SHP77 treated with DMSO at 0.1 percent for 48 hours (cell line): ENCODE results near the gene PSD2.

Experiments used
- DNase-seq: peaks from one replicate; lab custom pipeline; 2025; lab: John Stamatoyannopoulos, UW

PSD2 gene

DNA sequence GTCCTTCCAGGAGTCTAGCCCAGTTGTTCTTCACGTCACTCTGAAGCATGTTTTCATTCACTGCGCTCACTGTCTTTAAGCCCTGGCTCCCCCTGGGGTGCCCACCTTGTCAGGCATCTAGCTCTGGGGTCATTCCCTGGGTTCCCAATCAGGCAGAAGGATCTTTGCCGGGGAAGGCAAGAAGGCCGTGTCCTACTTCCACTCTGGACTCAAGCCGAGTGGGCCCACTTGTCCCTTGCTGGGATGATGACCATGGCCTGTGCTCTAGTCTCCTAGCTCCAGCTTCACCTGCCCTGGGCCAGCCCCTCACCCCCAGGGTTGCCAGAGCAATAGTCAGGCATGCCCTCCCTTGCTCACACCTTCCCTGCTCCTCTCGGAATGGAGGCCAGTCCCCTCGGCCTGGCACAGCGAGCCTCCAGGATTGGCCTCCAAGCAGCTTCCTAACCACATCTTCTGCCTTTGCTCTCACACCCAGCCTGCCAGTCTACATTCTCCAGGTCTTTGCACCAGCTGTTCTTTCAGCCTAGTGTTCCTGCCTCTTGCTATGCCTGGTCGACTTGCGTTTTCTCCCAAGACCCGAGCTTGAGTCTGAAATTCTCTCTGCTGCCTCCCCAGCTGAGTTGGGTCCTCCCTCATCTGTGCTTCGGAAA, 32.2 kb upstream of the PSD2 start:
- no peak for DNase-seq

DNA sequence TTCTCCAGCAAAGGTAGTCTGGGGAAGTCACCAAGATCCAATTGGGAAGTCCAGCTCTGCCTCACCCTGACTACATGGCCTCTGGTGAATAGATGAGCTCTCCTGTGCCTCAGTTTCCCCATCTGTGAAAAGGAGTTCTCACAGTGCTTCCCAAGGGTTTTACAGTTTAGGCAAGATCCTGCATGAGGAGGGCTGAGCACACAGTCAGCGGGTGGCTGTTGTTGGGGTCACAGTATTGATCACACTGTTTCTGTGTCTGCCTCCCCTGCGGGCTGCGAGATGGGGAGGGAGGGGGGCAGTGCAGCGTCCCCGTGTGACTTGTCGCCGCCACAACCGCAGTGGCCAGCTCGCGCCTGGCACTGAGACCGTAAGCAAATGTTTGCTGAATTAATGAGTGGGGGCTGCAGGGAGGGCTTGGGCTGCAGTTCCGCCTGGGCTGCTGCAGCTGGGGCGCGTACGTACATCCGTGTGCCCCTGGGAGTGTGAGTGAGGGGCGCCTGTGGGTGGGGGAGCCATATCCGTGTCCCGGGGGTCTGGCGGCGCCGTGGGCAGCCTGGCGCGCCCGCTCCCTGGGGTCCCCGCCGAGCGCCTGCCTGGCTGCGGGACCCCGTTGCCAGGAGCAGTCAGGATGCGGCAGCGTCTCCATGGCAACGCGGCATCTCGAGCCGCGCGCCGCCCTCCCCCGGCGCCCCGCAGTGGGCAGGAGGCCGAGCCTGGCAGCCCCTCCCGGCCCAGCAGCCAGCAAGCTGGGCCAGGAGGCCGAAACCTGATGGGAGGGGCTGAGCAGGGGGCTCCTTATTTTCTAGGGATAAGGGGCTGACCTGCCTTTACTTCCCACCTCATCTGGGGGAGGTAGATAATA, 31.4 kb upstream of the PSD2 start:
- DNase-seq, result no peak

DNA sequence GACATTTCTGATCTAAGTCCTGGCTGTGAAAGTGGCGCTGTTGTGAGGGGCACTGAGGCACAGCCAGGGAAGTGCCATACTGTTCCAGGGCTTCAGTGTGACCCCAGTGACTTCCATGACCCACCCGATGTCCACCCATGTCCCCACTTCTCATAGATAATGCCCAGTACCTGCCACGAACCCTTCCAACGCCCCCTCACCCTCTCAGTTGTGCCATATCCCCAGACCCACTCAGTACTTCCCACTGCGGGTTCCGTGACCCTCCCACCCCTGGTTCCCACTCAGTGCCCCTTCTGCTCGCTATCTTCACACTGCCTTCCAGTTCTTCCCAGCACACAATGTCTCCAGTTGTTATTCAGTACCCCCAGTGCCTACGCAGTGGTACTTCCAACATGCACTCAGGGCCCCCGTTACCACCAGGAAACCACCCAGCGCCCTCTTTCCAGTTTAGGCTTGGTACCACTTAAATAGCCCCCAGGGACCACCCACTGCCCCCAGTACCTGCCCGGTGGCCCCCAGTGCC, 30.7 kb upstream of the PSD2 start:
- no peak for DNase-seq

DNA sequence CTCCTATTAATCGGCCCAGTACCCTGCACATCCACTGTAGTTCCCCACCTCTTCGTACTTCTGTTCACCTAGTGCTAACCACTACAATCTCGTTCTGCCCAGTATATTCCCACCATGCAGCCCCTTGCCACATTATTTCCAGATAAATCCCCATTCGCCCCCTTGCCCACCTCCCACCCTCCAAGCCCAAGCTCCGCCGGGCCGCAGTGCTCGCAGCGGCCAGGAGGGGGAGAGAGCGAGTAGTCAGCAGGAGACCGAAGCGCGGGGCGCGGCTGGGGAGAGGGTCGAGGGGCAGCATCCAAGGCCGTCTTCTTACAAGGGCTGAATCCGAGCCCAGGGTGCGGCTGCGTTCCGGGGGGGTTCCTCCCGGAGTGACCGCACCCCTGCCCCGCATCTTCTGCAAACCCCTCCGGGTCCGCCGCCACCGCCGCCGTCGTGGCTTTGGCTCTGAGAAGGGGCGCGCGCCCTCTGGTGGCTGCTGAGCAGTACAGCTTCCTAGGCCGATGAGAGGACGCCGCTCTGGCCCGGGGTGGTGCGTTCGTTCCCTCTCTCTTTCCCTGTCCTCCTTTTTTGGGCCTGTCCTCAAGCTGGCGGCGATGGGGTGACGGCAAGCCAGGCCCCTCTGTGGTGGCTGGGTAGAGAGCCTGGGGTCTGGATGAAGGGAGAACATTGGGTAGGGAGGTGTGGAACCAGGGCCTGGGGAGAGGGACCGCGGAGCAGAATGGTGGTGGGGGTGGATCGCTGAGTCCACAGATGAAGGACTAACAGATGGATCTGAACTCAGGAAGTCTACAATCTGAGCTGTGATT, 30.0 kb upstream of the PSD2 start:
- DNase-seq, result peak; percentile 76

DNA sequence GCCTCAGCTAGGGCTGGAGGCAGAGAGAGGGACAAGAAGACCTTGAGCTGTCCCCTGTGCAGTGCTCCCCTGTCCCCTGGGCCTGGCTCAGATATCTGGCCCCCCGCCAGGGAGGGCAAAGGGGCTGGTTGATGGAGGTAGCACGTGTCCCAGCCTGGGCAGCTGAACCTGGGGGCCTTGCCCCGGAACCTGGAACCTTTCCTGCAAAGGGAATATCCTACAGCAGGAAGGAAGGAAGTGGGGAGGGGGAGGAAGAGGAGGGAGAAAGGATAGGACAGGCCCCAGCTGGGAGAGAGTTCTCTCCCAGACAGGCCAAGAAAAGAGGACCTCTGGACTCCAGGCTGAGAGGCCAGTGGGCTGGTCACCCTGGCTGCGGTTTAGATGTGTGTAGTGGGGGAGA, 27.6 kb upstream of the PSD2 start:
- DNase-seq, result no peak

DNA sequence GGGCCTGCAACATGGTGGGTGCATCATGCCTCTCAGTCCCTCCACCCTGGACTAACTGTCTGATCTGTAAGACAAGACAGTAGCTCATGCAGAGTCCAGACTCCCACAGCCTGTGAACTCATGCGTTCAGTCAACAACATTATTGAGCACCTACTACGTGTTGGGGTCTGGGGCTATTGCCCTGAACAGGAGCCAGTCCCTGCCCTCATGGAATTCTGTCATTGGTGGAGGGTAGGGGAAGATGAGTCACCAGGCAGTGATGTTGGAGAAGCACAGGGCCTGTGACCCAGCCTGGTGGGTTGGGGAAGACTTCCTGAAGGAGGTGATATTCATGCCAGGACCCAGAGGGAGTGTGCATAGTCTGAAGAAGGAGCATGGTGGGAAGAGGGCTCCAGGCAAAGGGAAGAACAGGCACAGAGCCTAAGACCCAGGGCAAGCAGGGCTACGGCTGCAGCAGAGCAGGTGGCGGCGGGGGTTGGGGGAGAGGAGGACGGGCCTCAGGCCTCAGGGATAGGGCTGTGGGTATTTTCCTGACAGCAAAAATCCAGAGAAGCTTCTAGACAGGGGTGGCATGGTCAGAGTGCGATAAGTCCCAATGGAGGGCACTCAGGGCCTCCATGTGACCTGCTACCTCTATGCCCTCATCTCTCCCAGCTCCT, 26.7 kb upstream of the PSD2 start:
- no peak for DNase-seq

DNA sequence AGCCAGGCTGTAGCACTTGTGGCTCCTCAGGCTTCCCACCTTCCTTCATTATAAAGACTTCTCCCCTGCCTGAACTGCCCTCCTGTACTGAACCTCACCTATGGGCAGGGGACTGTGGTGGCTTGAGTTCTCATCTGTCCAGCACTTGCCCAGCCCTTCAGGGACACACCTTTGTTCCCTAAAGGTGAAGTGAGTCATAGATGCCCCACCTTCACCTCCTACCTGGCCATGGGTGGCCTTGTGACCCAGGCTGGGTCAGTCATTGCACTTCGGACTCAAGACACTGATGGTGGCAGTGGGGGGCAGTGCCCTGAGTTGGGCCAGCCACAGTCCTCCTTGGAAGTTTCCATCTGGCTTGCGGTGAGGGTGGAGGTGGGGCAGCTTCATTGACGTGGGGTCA, 26.1 kb upstream of the PSD2 start:
- DNase-seq, result no peak

DNA sequence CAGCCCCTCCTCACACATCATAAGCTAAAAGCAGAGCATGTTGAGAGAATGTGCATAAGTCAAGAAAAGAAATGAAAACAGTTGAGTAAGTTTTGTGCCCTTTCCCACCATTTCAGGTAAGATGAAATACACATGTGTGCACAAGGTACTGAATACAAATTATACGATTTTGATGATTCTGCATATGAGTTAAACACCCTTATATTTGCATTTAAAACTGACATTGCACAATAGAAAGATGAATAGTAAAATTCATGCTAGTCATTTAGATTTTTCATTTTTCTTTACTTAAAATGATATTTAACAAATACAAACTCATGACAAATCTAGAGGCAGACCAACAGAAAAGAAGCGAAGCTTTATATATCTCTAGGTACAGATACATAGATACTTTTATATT, 24.9 kb upstream of the PSD2 start:
- no peak for DNase-seq

DNA sequence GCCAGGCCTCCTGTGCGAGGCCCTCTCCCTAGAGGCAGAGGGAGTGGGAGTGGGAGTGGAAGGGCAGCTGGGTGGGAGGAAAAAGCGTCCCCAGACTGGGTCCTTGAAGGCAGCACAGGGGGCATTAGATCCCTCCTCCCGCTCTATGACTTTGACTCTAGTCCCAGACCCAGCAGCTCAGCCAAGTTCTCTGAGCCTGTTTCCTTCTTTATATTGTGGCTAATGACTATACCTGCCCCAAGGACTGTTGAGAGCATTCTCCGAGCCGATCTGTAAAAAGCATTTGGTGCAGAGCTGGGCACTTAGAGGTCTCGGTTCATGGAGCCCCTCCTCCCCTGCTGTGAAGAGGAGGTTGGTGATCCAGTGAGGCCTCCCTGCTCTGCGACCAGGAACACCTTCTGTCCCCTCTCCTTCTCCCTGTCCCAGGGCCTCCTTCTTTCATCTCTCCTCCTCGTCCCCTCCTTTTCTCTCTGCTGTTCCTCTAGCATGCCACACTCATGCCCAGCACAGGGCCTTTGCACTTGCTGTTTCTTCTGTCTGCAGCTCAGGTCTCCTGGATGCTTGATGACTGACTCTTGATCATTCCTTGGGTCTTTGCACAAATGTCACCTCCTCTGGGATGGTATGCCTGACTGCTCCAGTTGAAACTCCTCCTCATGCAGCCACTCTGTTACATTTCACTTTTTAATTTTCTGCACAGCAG, 23.4 kb upstream of the PSD2 start:
- DNase-seq, result no peak

DNA sequence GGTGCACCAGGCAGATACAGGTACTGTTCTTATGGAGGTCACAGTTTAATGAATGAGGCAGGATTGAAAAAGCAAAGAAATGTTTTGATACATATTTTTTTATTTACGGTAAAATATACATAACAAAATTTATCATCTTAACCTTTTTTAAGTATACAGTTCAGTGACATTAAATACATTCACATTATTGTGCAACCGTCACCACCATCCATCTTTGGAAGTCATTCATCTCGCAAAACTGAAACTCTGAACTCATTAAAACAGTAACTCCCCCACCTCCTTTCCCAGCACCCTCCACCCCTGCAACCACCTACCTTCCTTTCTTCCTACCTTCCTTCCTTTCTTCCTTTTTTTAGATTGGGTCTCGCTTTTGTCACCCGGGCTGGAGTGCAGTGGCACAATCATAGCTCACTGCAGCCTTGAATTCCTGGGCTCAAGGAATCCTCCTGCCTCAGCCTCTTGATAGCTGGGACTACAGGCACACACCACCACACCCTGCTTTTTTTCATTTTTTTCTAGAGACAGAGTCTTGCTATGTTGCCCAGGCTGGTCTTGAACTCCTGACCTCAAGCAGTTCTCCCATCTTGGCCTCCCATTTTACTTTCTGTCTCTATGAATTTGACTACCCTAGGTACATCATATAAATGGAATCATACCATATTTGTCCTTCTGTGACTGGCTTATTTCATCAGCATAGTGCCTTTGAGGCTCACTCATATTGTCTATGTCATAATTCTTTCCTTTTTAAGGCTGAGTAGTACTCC, 22.5 kb upstream of the PSD2 start:
- DNase-seq, result no peak

DNA sequence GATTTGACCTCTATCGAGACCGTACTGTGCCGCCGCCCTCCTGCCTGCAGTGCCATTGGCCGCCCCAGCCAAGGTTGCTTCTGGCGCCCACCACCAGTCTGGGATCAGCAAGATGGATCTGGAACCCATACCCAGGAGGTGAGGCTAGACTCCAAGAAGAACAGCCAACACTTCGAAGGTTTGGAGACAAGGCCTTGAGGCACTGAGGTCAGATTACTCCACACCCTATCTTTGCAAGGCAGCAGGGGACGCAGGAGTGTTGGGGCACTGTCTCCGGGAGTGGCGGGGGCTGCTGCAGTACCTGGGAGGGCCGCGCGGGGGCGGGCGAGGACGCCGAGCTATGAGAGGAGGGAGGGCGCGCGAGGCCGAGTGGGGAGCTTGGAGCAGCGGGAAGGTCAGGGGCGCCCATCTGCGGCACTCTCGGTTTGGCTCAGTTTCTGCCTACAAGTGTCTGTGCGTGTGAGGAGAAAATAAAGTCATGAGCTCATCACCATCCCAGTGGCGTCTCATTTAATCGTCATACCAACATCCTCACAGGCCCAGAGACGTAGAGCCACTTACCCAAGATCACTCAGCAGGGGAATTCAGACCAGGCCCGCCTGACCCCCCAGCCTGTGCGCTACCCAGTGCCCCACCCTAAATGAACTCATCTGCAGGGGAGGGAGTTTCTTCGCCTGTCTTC, 20.5 kb upstream of the PSD2 start:
- DNase-seq, result peak; percentile 28

DNA sequence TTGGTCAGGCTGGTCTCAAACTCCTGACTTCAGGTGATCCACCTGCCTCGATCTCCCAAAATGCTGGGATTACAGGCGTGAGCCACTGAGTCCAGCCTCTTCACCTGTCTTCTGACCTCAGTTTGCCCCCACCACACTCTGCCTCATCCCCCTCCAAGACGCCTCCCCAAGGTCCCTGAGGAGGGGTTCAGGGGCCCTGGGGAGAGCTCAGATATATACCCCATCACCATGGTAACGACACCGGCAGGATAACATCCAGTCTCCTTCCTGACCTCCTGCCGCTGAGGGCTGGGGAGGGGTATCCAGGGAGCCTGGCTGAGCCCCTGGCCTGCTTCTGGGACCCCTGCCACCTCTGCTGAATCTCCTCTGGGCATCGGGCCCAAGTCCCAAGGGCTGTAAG, 19.7 kb upstream of the PSD2 start:
- no peak for DNase-seq

DNA sequence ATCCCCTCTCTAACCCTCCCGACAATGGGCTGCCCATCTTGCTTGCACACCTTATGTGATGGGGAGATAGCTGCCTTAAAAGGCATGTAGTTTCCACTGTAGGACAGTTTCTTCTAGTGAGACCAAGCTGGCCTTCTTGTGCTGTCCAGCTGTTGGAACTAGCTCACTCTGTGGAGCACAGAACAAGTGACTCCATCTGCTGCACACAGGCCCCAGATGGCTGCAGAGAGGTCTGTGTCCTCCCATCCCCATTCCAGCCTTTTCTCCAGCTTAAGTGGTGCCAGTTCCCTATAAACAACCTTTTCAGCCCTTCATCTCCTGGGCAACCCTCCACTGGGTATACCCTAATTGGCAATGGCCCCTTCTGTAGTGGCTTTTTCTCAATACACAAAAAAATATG, 18.7 kb upstream of the PSD2 start:
- DNase-seq, result no peak

DNA sequence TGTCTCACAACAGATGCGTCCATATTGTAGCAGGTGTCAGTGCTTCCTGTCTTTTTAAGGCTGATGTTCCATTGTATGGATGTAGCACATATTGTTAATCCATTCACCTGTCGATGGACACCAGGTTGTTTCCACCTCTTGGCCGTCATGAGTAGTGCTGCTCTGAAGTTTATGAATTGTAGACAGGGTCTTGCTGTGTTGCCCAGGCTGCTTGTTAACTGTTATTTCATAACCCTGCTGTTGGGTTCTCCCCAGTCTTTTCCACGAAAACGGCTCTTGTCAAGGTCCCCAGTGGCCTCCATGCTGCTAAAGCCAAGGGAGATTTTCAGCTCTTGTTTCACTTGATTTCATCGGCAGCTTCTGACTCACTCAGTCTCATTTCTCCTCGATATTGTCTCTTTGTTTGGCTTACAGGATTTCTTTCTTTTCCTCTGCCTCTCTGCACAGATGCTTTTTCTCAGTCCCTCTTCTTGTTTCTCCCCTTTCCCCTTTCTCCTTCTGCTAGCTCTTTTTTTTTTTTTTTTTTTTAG, 12.1 kb upstream of the PSD2 start:
- DNase-seq, result no peak

DNA sequence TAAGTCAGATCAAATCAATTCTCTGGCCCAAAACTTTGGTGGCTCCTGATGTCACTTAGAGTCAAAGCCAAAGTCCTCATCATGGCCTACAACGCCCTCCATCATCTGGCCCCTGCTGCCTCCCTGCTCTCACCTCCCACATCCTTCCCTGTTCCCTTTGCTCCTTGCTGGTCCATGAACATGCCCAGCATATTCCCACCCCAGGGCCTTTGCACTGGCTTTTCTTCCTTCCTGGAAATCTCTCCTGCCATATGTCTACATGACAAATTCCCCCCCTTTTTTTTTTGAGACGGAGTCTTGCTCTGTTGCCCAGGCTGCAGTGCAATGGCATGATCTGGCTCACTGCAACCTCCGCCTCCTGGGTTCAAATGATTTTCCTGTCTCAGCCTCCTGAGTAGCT, 11.1 kb upstream of the PSD2 start:
- DNase-seq, result no peak

DNA sequence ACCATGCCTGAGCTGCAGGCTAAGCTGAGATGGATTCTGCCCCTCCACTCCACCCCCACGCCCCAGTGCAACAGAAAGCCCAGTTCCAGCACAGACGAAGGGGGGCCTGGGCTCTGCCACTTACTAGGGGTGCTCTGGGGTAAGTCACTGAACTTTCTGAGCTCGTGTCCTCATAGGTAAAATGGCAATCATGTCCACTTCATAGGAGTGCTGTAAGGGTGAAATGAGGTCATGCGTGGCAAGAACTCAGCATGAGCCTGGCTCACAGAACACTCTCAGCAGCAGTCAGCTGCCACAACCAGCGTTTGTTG, 8.4 kb upstream of the PSD2 start:
- DNase-seq, result no peak

DNA sequence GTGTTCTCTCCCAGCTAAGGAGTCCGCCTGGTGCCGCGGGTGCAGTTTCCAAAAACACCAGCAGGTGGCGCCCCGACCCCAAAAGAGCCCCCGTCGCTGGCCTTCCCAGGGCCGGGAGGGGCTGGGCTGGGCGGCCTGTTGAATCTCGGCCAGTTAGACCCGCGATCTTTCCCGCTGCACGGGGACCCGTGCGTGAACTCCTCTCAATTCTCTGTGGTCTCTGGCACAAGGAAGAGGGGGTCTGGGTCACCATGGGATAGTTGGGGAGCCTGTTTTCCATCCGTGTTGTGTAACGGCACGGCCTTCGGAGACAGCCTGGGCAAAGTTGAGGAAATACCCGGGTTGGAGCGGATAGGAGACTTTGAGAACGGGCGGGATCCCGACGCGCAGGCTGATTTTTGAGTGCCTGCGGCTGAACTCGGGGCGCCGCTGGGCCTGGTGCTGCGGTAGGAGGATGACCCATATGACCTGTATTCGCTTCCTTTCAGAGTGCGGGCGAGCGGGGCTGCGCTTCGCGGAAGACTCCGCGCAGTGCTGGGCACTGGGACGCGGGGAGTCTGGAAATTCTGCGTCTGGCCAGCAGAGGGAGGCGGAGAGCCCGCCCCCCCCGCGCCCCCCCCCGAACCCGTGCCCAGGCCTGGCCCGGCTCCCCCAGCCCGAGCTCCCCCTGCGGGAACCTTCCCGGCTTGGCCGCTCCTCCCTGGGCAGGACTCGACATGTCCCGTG, 7.9 kb upstream of the PSD2 start:
- DNase-seq, result peak; percentile 68

DNA sequence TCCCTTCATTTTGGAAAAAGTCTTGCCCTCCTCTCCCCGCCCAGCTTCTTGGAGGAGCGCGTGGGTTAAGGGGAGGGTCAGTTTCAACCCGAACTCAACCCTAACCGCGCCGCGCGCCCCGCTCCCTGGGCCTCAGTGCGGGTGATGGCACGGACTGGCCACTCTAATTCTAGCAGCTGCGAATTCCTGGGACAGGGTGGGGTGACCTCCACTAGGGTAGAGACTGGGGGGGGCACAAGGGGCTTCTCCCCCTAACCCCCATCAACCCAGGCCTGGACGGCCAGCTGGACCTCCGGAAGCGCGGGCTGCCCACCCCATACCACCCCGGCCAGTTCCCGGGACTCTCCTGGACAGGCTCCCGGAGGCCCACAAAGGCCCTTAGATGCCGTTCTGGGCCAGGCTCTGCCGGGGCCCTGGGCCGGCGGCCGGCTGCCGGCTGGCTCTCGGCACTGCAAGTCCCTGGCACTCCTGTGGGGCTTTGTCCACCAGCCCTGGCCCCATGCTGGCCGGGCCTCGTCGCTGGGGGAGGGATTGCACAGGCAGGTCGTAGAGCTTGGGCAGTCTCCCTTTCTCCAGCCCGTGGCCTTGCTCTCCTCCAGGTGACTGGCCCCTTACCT, 7.2 kb upstream of the PSD2 start:
- DNase-seq, result no peak
